GM12892 (cell line): Measurements from ENCODE around the gene ACER3.

Experiments
- POLR2A ChIP-seq: IDR thresholded peaks from 2 replicates; pipeline ENCODE4 v1.6.1; 2011; ENCODE audit warnings: low read depth, low read length, control low read depth
- POLR2AphosphoS5 ChIP-seq: IDR thresholded peaks from 2 replicates; pipeline ENCODE4 v1.6.1; 2011; ENCODE audit warnings: low read depth, low read length, control low read depth

DNA sequence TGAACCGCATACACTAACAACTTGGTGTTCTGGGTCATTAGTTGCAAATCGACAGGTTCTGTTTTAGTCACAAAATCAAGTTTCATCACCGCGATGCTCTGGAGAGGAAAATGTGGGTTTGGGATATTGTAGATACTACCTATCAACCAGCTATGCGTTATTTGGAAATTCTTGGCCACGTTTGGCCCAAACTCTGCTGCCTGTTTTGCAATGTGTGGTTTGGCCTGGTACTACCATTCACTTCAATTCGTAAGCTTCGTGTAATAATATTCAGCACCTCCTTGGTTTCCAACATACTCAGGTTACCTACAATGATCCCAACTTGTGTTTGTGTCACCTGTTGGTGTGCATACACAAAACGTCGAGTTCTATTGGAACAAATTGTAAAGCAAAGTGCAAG, 16.2 kb upstream of the ACER3 start:
- TF ChIP-seq POLR2AphosphoS5 = no peak
- TF ChIP-seq POLR2A = no peak
